ENCODE measurements around the gene COLEC11. TPM values are rescaled to one million over a fixed set of nuclear protein-coding genes. Genes with fewer than 3 reads are reported as not detected.

Gene COLEC11
- total and polyA plus RNA-seq, 2 of the 13 experiments (the other 11 are each of a cell fraction or from before 2014, with no cell fraction given), result 1.5 to 3.0 TPM

DNA sequence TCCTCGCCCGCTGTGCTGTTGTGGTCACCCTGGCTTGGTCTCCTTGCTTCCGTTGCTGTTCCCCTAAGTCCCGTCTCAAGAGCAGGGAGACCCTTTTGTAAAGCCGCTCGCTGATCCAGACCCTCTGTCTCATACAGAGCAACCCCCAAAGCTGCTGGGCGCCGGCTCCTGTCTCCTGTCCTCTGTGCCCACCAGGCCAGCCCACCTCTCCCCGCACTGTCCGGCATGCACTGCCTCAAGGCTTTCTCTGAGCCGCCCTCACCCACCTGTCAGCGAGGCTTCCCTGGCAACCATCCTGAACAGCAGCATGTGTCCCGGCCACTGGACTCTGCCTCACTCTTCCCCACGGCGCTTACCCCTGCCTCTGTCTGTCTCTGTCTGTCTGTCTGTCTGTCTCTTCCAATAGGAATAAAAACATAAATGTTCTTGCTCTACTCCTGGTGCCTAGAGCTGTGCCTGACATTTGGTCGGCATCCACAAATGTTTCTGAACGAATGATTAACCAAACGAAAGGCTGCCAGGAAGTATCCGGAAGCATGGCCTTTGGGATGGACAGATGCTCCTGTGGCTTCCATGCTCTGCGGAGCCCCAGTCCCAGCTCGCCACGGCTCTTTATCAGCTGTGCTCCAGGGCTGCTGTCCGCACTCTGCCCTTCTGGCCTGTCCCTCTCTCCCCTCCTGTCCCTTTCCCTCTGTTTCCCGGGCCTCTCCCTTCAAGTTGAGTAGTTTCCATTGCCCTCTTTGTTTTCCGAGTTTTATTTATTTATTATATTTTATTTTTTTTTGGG, 7.8 kb downstream of the COLEC11 start (continued):
- TF ChIP-seq, protein P1, sequence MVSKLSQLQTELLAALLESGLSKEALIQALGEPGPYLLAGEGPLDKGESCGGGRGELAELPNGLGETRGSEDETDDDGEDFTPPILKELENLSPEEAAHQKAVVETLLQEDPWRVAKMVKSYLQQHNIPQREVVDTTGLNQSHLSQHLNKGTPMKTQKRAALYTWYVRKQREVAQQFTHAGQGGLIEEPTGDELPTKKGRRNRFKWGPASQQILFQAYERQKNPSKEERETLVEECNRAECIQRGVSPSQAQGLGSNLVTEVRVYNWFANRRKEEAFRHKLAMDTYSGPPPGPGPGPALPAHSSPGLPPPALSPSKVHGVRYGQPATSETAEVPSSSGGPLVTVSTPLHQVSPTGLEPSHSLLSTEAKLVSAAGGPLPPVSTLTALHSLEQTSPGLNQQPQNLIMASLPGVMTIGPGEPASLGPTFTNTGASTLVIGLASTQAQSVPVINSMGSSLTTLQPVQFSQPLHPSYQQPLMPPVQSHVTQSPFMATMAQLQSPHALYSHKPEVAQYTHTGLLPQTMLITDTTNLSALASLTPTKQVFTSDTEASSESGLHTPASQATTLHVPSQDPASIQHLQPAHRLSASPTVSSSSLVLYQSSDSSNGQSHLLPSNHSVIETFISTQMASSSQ (IDR thresholded peaks at IDR 0.05; ENCODE audit: low read depth), result 0 out of 2 replicates have a peak, but pooled peaks have one; percentile 56
- TF ChIP-seq, protein P1 (CRISPR knock-in tag; IDR thresholded peaks at IDR 0.05; ENCODE audit: borderline replicate concordance), result peak; percentile 20; the same call in 1 of the 2 replicates
- TF ChIP-seq FOXO1 (CRISPR knock-in tag; IDR thresholded peaks at IDR 0.05) (no peak), JDP2 (CRISPR knock-in tag; IDR thresholded peaks at IDR 0.05; ENCODE audit: borderline replicate concordance) (no peak), PTBP1 (IDR thresholded peaks at IDR 0.05; ENCODE audit: low read depth, low read length, poor library complexity, severe bottlenecking) (no peak), HOXA3 (CRISPR knock-in tag; IDR thresholded peaks at IDR 0.05) (peak; percentile 27; the same call in 1 of the 2 replicates), GABPA (IDR thresholded peaks at IDR 0.05; ENCODE audit: low read depth, low read length) (no peak), GABPA (CRISPR knock-in tag; IDR thresholded peaks at IDR 0.05; ENCODE audit: low read depth) (0 out of 2 replicates have a peak, but pooled peaks have one; percentile 18), ZNF235 (CRISPR knock-in tag; IDR thresholded peaks at IDR 0.05; ENCODE audit: borderline replicate concordance) (no peak), ZNF547 (CRISPR knock-in tag; IDR thresholded peaks at IDR 0.05) (0 out of 2 replicates have a peak, but pooled peaks have one; percentile 43), CBX5 (CRISPR knock-in tag; IDR thresholded peaks at IDR 0.05; ENCODE audit: borderline replicate concordance) (no peak), NFKBIZ (CRISPR knock-in tag; IDR thresholded peaks at IDR 0.05) (no peak), RBFOX2 (IDR thresholded peaks at IDR 0.05; ENCODE audit: low read depth, low read length) (no peak), ISX (CRISPR knock-in tag; conservative IDR thresholded peaks at IDR 0.05) (no peak), ASH2L (IDR thresholded peaks at IDR 0.05; ENCODE audit: insufficient read length, low read depth, low read length) (no peak)
- TF ChIP-seq, protein P2, sequence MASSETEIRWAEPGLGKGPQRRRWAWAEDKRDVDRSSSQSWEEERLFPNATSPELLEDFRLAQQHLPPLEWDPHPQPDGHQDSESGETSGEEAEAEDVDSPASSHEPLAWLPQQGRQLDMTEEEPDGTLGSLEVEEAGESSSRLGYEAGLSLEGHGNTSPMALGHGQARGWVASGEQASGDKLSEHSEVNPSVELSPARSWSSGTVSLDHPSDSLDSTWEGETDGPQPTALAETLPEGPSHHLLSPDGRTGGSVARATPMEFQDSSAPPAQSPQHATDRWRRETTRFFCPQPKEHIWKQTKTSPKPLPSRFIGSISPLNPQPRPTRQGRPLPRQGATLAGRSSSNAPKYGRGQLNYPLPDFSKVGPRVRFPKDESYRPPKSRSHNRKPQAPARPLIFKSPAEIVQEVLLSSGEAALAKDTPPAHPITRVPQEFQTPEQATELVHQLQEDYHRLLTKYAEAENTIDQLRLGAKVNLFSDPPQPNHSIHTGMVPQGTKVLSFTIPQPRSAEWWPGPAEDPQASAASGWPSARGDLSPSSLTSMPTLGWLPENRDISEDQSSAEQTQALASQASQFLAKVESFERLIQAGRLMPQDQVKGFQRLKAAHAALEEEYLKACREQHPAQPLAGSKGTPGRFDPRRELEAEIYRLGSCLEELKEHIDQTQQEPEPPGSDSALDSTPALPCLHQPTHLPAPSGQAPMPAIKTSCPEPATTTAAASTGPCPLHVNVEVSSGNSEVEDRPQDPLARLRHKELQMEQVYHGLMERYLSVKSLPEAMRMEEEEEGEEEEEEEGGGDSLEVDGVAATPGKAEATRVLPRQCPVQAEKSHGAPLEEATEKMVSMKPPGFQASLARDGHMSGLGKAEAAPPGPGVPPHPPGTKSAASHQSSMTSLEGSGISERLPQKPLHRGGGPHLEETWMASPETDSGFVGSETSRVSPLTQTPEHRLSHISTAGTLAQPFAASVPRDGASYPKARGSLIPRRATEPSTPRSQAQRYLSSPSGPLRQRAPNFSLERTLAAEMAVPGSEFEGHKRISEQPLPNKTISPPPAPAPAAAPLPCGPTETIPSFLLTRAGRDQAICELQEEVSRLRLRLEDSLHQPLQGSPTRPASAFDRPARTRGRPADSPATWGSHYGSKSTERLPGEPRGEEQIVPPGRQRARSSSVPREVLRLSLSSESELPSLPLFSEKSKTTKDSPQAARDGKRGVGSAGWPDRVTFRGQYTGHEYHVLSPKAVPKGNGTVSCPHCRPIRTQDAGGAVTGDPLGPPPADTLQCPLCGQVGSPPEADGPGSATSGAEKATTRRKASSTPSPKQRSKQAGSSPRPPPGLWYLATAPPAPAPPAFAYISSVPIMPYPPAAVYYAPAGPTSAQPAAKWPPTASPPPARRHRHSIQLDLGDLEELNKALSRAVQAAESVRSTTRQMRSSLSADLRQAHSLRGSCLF (CRISPR knock-in tag; IDR thresholded peaks at IDR 0.05; ENCODE audit: borderline replicate concordance), result no peak
- TF ChIP-seq, protein P3, sequence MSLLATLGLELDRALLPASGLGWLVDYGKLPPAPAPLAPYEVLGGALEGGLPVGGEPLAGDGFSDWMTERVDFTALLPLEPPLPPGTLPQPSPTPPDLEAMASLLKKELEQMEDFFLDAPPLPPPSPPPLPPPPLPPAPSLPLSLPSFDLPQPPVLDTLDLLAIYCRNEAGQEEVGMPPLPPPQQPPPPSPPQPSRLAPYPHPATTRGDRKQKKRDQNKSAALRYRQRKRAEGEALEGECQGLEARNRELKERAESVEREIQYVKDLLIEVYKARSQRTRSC (CRISPR knock-in tag; IDR thresholded peaks at IDR 0.05; ENCODE audit: low read depth), result no peak
- TF ChIP-seq, protein P4, sequence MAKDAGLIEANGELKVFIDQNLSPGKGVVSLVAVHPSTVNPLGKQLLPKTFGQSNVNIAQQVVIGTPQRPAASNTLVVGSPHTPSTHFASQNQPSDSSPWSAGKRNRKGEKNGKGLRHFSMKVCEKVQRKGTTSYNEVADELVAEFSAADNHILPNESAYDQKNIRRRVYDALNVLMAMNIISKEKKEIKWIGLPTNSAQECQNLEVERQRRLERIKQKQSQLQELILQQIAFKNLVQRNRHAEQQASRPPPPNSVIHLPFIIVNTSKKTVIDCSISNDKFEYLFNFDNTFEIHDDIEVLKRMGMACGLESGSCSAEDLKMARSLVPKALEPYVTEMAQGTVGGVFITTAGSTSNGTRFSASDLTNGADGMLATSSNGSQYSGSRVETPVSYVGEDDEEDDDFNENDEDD (CRISPR knock-in tag; IDR thresholded peaks at IDR 0.05; ENCODE audit: borderline replicate concordance), result no peak
